B cell (primary cell): ENCODE data around the gene PRSS56. TPM values are rescaled to one million over a fixed set of nuclear protein-coding genes. Genes with fewer than 3 reads are reported as not detected.

ENCODE experiments used
- ATAC-seq: fragments of 200-7000 bp; cut with Tn5 transposase; one replicate; pipeline ENCODE4 v1.10.0; 2021; ENCODE audit warnings: low read depth, mild to moderate bottlenecking, moderate number of reproducible peaks, moderate library complexity
- CTCF ChIA-PET: fragments of 350-600 bp; sonication (Branson Sonifier 250); formaldehyde crosslinking; loops from one replicate; lab custom pipeline; 2021; ENCODE audit warnings: antibody characterized with exemption, inconsistent platforms; lab: Charles Lee
- POLR2A ChIA-PET: fragments of 350-600 bp; sonication (Branson Sonifier 250); formaldehyde crosslinking; loops from one replicate; lab custom pipeline; 2021; ENCODE audit warnings: antibody characterized with exemption; lab: Charles Lee
- DNase-seq: peaks from one replicate; pipeline ENCODE4 v3.0.0; 2013
- H2AFZ ChIP-seq: 2 replicates; pipeline ENCODE4 v1.6.1; 2012; ENCODE audit warnings: mild to moderate bottlenecking, low read depth, low read length; ENCODE audit not compliant: insufficient read depth, poor library complexity, severe bottlenecking
- H3K27ac ChIP-seq, 2 donors: 1 replicate in 1 of 2; 2 replicates in 1 of 2; pipeline ENCODE4 v1.5.1; 2012 to 2013; ENCODE audit warnings: low read length in 2 of 2, mild to moderate bottlenecking in 2 of 2, moderate library complexity in 1 of 2
- H3K27me3 ChIP-seq, 4 experiments: fragments of 200-600 bp in 1 of 4; sonication (generic) in 1 of 4; replicated peaks in 1 of 4; 1 replicate in 2 of 4; 2 replicates in 2 of 4; pipeline versions ENCODE4 v1.6.1 to v1.7.0; 2013 to 2016; ENCODE audit warnings: low read length in 3 of 4, mild to moderate bottlenecking in 2 of 4, mixed read lengths in 1 of 4, moderate library complexity in 1 of 4; ENCODE audit not compliant: insufficient read depth in 4 of 4, control insufficient read depth in 3 of 4; ENCODE audit errors: control extremely low read depth in 1 of 4
- H3K36me3 ChIP-seq, 2 experiments: replicated peaks in 1 of 2; 1 replicate in 1 of 2; 2 replicates in 1 of 2; pipeline versions ENCODE4 v1.6.1 to v1.7.1; 2013; ENCODE audit warnings: low read length in 1 of 2; ENCODE audit not compliant: insufficient read depth in 2 of 2, control insufficient read depth in 1 of 2; ENCODE audit errors: control extremely low read depth in 1 of 2, extremely low read depth in 1 of 2
- H3K4me1 ChIP-seq, 2 donors: fragments of 200-600 bp in 1 of 2; sonication (generic) in 1 of 2; 1 replicate in 1 of 2; 2 replicates in 1 of 2; pipeline versions ENCODE4 v1.5.1 to v1.6.1; 2013 to 2017; ENCODE audit warnings: low read length in 2 of 2; ENCODE audit not compliant: control insufficient read depth in 2 of 2, insufficient read depth in 2 of 2
- H3K4me2 ChIP-seq: replicated peaks from 2 replicates; pipeline ENCODE3; 2012; ENCODE audit warnings: mild to moderate bottlenecking, low read depth, low read length; ENCODE audit not compliant: poor library complexity, severe bottlenecking
- H3K4me3 ChIP-seq, 5 experiments: fragments of 200-600 bp in 1 of 5; sonication (generic) in 1 of 5; 1 replicate in 3 of 5; 2 replicates in 2 of 5; pipeline versions ENCODE4 v1.5.1 to v1.7.0; 2011 to 2016; ENCODE audit warnings: low read length in 4 of 5, mild to moderate bottlenecking in 4 of 5, low read depth in 2 of 5, control low read depth in 1 of 5, moderate library complexity in 1 of 5; ENCODE audit not compliant: insufficient read depth in 1 of 5; ENCODE audit errors: control extremely low read depth in 1 of 5, extremely low read depth in 1 of 5
- H3K79me2 ChIP-seq: fragments of 200-600 bp; sonication (generic); one replicate; pipeline ENCODE4 v1.6.0; 2016; ENCODE audit warnings: low read length; ENCODE audit not compliant: control insufficient read depth, insufficient read depth
- H3K9ac ChIP-seq: fragments of 200-600 bp; sonication (generic); 2 replicates; pipeline ENCODE4 v1.6.1; 2017; ENCODE audit warnings: mild to moderate bottlenecking, low read length, moderate library complexity
- H3K9me3 ChIP-seq, 3 donors: one replicate each; pipeline versions ENCODE4 v1.6.1 to v1.7.1; 2013; ENCODE audit warnings: low read length in 2 of 3; ENCODE audit not compliant: control insufficient read depth in 2 of 3, insufficient read depth in 1 of 3; ENCODE audit errors: control extremely low read depth in 1 of 3
- H4K20me1 ChIP-seq: 2 replicates; pipeline ENCODE4 v1.6.0; 2012; ENCODE audit warnings: mild to moderate bottlenecking, low read length; ENCODE audit not compliant: insufficient read depth, control insufficient read depth, poor library complexity, severe bottlenecking
- H3K27ac Mint-ChIP-seq: one replicate; pipeline ENCODE4 v1.8.0; 2021; ENCODE audit warnings: mixed read lengths
- H3K27me3 Mint-ChIP-seq: one replicate; pipeline ENCODE4 v1.8.0; 2021; ENCODE audit warnings: mixed read lengths
- H3K4me1 Mint-ChIP-seq: one replicate; pipeline ENCODE4 v1.8.0; 2021; ENCODE audit warnings: mixed read lengths
- H3K4me3 Mint-ChIP-seq: one replicate; pipeline ENCODE4 v1.8.0; 2021; ENCODE audit warnings: mixed read lengths
- H3K9me3 Mint-ChIP-seq: one replicate; pipeline ENCODE4 v1.8.0; 2022; ENCODE audit warnings: mixed read lengths; ENCODE audit not compliant: insufficient read depth
- EZH2 ChIP-seq: IDR thresholded peaks from 2 replicates; pipeline ENCODE4 v1.6.1; 2012; ENCODE audit warnings: borderline replicate concordance, low read depth, mild to moderate bottlenecking, moderate library complexity, low read length; ENCODE audit not compliant: insufficient read depth, poor library complexity, severe bottlenecking
- WGBS: methylation state at CpG from one replicate; pipeline ENCODE4 v1.1.5; 2013; ENCODE audit warnings: missing lambda C conversion rate; ENCODE audit not compliant: insufficient coverage; 5-methylcytosine and 5-hydroxymethylcytosine counted together
- intact Hi-C: fragments of 100-400 bp; cut with micrococcal nuclease; formaldehyde crosslinking; loops from one replicate; pipeline ENCODE4 v1.10.0; 2022
- polyA plus RNA-seq: library from polyadenylated mRNA; depleted of rRNA; stranded (reverse); fragments of >200 nt; gene quantifications from 2 replicates; pipeline ENCODE4 v1.2.3, GENCODE V29; 2012
- total RNA-seq, 2 donors: library from RNA; stranded (reverse); fragments of 120-200 nt in 1 of 2; gene quantifications; 1 replicate in 1 of 2; 2 replicates in 1 of 2; pipeline versions ENCODE4 v1.2.3 to v1.2.4, GENCODE V29; 2013 to 2022
- TF ChIP-seq, protein P1 (sequence below): fragments of 200-600 bp; IDR thresholded peaks from one replicate; pipeline ENCODE4 v1.8.0; 2022; ENCODE audit warnings: antibody characterized with exemption, mild to moderate bottlenecking

Gene PRSS56
- total and polyA plus RNA-seq, 2 donors (not counting 1 experiment from before 2014, with no cell fraction given), result not detected

DNA sequence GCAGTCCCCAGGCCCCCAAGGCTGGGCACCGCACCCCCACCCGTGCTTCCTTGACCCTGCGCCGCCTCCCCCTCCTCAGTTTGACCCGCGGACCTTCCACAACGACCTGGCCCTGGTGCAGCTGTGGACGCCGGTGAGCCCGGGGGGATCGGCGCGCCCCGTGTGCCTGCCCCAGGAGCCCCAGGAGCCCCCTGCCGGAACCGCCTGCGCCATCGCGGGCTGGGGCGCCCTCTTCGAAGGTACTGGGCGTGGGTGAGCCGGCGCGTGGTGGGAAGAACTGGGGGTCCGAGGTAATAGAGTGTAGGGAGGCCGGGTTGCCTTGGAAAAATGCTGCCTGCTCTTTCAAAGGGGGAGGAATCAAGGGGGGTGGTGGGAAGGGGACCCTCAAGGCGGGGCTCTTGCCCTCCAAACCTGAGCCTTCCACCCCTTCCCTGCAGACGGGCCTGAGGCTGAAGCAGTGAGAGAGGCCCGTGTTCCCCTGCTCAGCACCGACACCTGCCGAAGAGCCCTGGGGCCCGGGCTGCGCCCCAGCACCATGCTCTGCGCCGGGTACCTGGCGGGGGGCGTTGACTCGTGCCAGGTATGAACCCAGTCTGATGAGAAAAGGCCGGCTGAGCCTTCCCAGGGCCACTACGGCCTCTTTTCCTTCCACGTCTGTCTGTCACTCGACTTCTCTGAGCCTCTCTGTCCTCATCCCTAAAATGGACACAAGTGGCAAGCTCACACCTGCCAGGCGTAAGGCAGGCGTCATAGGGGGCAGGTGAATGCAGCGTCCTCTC, 2.6 kb downstream of the PRSS56 start:
- Histone ChIP-seq H3K9ac (peak overlapping the region; percentile 51), H3K27me3 (peaks cover 0 to 50% (median 22%) of the 10 kb centered on the region in 4 experiments), H3K36me3 (no peaks in the 10 kb centered on the region), H3K27ac (no peak overlapping the region), H3K4me3 (peak overlapping the region in 3 of 5 experiments; percentile 32 to 58 (median 43)), H3K9me3 (peaks cover 0 to 16% (median 0%) of the 10 kb centered on the region in 3 donors), H2AFZ (peak overlapping the region; percentile 64), H3K79me2 (no peaks in the 10 kb centered on the region), H4K20me1 (no peaks in the 10 kb centered on the region), H3K4me1 (peaks cover 30 to 32% of the 10 kb centered on the region in 2 donors), H3K4me2 (peak overlapping the region; percentile 85)
- Mint-ChIP-seq H3K27me3 (peaks cover 29% of the 10 kb centered on the region), H3K4me1 (peaks cover 17% of the 10 kb centered on the region), H3K27ac (peak overlapping the region; percentile 32), H3K4me3 (peak overlapping the region; percentile 71), H3K9me3 (no peaks in the 10 kb centered on the region)
- DNase-seq (peak; percentile 41), ATAC-seq (no peak)
- ChIA-PET CTCF (interaction anchor here (0.8 to 1.4 kb wide), 6 partner anchors 10 to 615 kb away, joined by 3 to 4 read pairs (median 3); no protein-coding TSS in a partner anchor), POLR2A (no interaction called here)
- TF ChIP-seq, protein P1, sequence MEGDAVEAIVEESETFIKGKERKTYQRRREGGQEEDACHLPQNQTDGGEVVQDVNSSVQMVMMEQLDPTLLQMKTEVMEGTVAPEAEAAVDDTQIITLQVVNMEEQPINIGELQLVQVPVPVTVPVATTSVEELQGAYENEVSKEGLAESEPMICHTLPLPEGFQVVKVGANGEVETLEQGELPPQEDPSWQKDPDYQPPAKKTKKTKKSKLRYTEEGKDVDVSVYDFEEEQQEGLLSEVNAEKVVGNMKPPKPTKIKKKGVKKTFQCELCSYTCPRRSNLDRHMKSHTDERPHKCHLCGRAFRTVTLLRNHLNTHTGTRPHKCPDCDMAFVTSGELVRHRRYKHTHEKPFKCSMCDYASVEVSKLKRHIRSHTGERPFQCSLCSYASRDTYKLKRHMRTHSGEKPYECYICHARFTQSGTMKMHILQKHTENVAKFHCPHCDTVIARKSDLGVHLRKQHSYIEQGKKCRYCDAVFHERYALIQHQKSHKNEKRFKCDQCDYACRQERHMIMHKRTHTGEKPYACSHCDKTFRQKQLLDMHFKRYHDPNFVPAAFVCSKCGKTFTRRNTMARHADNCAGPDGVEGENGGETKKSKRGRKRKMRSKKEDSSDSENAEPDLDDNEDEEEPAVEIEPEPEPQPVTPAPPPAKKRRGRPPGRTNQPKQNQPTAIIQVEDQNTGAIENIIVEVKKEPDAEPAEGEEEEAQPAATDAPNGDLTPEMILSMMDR, result no peak
- no peak for TF ChIP-seq EZH2
- intact Hi-C loops, result loop anchor here (5.0 kb wide), 1 partner anchor 616 kb away; no protein-coding TSS in a partner anchor
- 25% methylated on average over 46 of the region's 46 CpGs for WGBS

DNA sequence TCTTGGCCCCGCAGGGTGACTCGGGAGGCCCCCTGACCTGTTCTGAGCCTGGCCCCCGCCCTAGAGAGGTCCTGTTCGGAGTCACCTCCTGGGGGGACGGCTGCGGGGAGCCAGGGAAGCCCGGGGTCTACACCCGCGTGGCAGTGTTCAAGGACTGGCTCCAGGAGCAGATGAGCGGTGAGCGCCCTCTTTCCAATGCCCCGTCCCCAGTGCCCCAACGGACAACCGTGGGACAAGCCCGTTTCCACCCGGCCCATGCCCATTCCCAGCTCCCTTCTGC, 3.2 kb downstream of the PRSS56 start:
- Histone ChIP-seq H3K4me3 (no peak overlapping the region), H4K20me1 (no peaks in the 10 kb centered on the region), H3K4me2 (peak overlapping the region; percentile 85), H2AFZ (peak overlapping the region; percentile 58), H3K27ac (no peak overlapping the region), H3K27me3 (peaks cover 0 to 50% (median 22%) of the 10 kb centered on the region in 4 experiments), H3K79me2 (no peaks in the 10 kb centered on the region), H3K4me1 (peaks cover 30 to 32% of the 10 kb centered on the region in 2 donors), H3K9me3 (peaks cover 0 to 16% (median 0%) of the 10 kb centered on the region in 3 donors), H3K36me3 (no peaks in the 10 kb centered on the region), H3K9ac (no peak overlapping the region)
- DNase-seq (peak; percentile 36), ATAC-seq (no peak)
- H3K4me3 Mint-ChIP-seq, result peak overlapping the region; percentile 71
- H3K27ac Mint-ChIP-seq, result no peak overlapping the region
- ChIA-PET CTCF (interaction anchor here (1.0 to 1.4 kb wide), 3 partner anchors 12 to 77 kb away, joined by 3 to 4 read pairs (median 3); no protein-coding TSS in a partner anchor), POLR2A (no interaction called here)
- intact Hi-C loops, result loop anchor here (5.0 kb wide), 1 partner anchor 616 kb away; no protein-coding TSS in a partner anchor
- peaks cover 35% of the 10 kb centered on the region for H3K27me3 Mint-ChIP-seq
- H3K9me3 Mint-ChIP-seq, result no peaks in the 10 kb centered on the region
- 21% methylated on average over 16 of the region's 16 CpGs for WGBS
- TF ChIP-seq EZH2, result no peak
- TF ChIP-seq, protein P1, result no peak
- peaks cover 17% of the 10 kb centered on the region for H3K4me1 Mint-ChIP-seq
